GM18505 (cell line): Measurements from ENCODE around the gene PAEP.

Experiments used
- ATAC-seq: cut with Tn5 transposase; IDR thresholded peaks from one replicate; pipeline ENCODE4 v1.9.1; 2021; ENCODE audit not compliant: unreplicated experiment
- POLR2A ChIP-seq: IDR thresholded peaks from 4 replicates; pipeline ENCODE4 v1.6.1; 2011; ENCODE audit warnings: borderline replicate concordance; ENCODE audit not compliant: insufficient read depth, insufficient read length; ENCODE audit errors: extremely low read depth

Gene PAEP

GRCh38 chr9:135613946-135614805, 52.6 kb downstream of the PAEP start:
- TF ChIP-seq POLR2A: no peak
- ATAC-seq: no peak

DNA sequence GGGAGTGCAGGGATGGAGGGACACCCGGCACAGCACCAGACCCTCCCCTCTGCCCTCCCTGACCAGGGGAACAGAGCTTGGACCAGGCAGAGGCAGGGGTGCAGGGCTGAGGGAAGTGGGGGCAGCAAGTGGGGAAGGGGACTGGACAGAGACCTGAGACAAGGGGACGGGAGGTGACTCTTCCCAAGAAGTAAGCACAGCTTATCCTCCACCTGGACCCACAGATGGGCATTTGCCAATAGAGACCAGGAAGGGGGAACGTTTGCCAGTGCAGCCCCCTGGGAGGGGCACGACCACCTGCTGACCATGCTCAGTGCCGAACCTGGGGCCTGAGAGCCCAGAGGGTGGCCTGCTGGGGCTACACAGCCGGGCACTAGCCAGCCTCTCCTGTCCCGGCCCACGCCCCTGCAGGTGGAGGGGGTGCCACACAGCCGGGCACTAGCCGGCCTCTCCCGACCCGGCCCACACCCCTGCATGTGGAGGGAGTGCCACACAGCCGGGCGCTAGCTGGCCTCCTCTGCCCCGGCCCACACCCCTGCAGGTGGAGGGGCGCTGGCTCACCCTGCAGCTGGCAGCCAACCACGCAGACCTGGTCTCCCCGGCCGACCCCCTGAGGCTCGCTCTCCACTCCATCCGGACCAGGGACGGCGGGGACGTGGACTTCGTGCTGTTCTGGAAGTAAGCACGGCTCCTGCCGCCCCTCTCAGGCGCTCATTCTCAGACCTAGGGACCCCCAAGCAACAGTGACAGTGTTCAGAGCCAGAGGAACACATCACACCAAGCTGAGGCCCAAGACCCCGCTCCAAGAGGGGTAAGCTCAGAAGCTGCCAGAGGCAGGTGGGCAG, 53.5 kb downstream of the PAEP start:
- no peak for TF ChIP-seq POLR2A
- ATAC-seq: no peak

- ATAC-seq: no peak
- no peak for TF ChIP-seq POLR2A
These were observed 54.4 kb downstream of the PAEP start for GRCh38 chr9:135615666-135616618.
